Measurements from ENCODE around the gene PRR19. TPM values are rescaled to one million over a fixed set of nuclear protein-coding genes. Genes with fewer than 3 reads are reported as not detected.

The PRR19 gene
- total RNA-seq, 1 donor = 0.86 TPM

- TF ChIP-seq CTCF (IDR thresholded peaks at IDR 0.05; ENCODE audit: insufficient read depth, low read depth, low read length) = no peak
- no peak for DNase-seq (ENCODE audit: low read depth)
- no peak overlapping the region for H3K4me3 ChIP-seq (ENCODE audit: low read depth, low read length)
These were observed 28.9 kb upstream of the PRR19 start for GRCh38 chr19:42272989-42273406.

- H3K4me3 ChIP-seq (ENCODE audit: low read depth, low read length) = no peak overlapping the region
These were observed 28.4 kb upstream of the PRR19 start for GRCh38 chr19:42273407-42274064.

GRCh38 chr19:42274065-42274682 lies 27.8 kb upstream of the PRR19 start:
- H3K4me3 ChIP-seq (ENCODE audit: low read depth, low read length) = no peak overlapping the region
- DNase-seq (ENCODE audit: low read depth) = no peak
- no peak for TF ChIP-seq CTCF (IDR thresholded peaks at IDR 0.05; ENCODE audit: insufficient read depth, low read depth, low read length)

More at GRCh38 chr19:42273407-42274064, 28.4 kb upstream of the PRR19 start:
- TF ChIP-seq CTCF (IDR thresholded peaks at IDR 0.05; ENCODE audit: insufficient read depth, low read depth, low read length) = no peak
- no peak for DNase-seq (ENCODE audit: low read depth)

- no peak for DNase-seq (ENCODE audit: low read depth)
- H3K4me3 ChIP-seq (ENCODE audit: low read depth, low read length) = no peak overlapping the region
- TF ChIP-seq CTCF (IDR thresholded peaks at IDR 0.05; ENCODE audit: insufficient read depth, low read depth, low read length) = no peak
These were observed 26.8 kb upstream of the PRR19 start for GRCh38 chr19:42275103-42275502.

GRCh38 chr19:42275517-42275916 lies 26.4 kb upstream of the PRR19 start:
- no peak for TF ChIP-seq CTCF (IDR thresholded peaks at IDR 0.05; ENCODE audit: insufficient read depth, low read depth, low read length)
- no peak for DNase-seq (ENCODE audit: low read depth)
- no peak overlapping the region for H3K4me3 ChIP-seq (ENCODE audit: low read depth, low read length)

- H3K4me3 ChIP-seq (ENCODE audit: low read depth, low read length) = no peak overlapping the region
- no peak for DNase-seq (ENCODE audit: low read depth)
- TF ChIP-seq CTCF (IDR thresholded peaks at IDR 0.05; ENCODE audit: insufficient read depth, low read depth, low read length) = no peak
These were observed 25.6 kb upstream of the PRR19 start for GRCh38 chr19:42276284-42276683.
